ENCODE results near the gene RASA2. TPM values are rescaled to one million over a fixed set of nuclear protein-coding genes. Genes with fewer than 3 reads are reported as not detected.

RASA2 gene
- total and polyA plus RNA-seq, 2 experiments from 2014 or later = 6.3 to 18.0 TPM

DNA sequence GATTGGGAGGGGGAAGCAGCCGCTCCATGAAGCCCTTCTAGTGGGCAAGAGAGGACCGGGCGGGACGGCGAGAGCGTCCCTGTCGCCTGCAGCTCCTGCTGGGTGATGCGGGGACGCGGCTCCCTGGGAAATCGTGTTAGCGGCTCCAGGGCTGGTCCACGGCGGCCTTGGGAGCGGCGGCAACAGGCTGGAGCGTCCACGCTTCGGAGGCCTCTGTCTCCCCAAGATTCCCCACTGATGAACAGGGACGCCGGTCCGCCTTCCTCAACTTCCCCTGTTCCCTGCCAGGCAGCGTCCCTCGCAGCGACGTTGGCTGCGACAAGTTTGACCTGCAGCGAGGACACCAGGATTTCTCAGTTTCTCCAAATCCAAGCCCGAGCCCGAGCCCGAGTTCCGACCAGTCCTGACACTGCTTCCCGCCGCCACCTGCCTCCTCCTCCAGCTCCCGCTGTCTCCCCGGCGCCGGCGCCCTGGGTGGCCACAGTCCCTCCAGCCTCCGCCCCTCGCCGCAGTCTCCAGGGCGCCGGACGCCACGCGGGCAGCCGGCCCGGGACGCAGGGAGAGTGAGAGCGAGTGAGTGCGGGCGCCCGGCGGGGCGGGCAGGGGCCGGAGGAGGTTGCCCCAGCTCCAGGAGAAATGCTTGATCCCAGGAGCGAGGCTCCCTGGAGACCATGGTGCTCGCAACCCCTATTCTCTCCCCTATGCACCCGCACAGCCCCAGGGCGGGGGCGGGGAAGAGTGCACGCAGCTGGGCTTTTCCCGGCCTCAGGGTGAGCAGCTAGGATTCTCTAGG is 173.2 kb downstream of the RASA2 start:
- Histone ChIP-seq H3K4me3 (peak overlapping the region; percentile 37), H3K27me3 (no peaks in the 10 kb centered on the region), H3K9me3 (ENCODE audit: low read depth) (no peaks in the 10 kb centered on the region), H3K27ac (no peak overlapping the region), H3K4me1 (ENCODE audit: low read depth) (peaks cover 9% of the 10 kb centered on the region), H3K36me3 (no peaks in the 10 kb centered on the region)
- no peak for TF ChIP-seq CTCF (IDR thresholded peaks at IDR 0.05; ENCODE audit: low read depth, low read length)
- DNase-seq (ENCODE audit: low read depth in 1 of 2, low spot score in 1 of 2) = peak; percentile 60 to 83

- TF ChIP-seq CTCF (IDR thresholded peaks at IDR 0.05; ENCODE audit: low read depth, low read length) = no peak
Observed at GRCh38 chr3:141660614-141660947, 173.8 kb downstream of the RASA2 start.

DNA sequence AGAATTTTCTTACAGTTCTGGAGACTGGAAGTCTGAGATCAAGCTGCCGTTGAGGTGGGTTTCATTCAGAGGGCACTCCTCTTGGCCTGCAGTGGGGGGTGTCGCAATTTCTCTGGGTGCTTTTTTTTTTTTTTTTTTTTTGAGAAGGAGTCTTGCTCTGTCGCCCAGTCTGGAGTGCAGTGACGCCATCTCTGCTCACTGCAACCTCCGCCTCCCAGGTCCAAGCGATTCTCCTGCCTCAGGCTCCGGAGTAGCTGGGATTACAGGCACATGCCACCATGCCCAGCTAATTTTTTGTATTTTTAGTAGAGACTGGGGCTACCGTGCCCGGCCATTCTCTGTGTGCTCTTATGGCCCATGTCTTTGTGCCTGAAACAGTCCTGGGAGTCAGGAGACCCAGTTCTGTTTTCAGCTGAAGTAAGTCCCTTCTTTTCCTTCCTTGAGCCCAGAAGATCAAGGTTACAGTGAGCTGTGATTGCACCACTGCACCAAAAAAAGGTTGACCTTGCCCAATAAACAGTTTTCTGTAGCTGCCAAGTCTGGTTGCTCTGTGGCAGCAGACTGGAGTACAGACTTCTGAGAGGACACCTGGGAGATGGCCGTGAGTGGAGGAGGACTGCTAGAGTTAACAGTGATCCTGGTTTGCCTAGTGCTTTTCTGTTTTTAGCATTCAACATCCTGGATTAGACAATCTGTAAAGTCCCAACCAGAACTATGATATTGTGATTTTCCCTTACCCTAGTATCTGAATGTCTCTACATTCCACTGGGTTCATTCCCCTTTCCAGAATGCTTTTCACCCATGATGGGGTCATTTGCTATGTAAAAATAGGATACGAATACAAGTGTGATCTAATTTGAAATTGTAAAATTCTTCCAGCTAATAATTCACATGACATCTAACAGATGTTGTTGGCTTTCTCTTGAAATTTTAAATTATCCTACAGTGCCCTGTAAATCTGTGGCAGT is 174.7 kb downstream of the RASA2 start:
- no peak for TF ChIP-seq CTCF (IDR thresholded peaks at IDR 0.05; ENCODE audit: low read depth, low read length)
- no peaks in the 10 kb centered on the region for H3K9me3 ChIP-seq (ENCODE audit: low read depth)
- DNase-seq (ENCODE audit: low read depth in 1 of 2, low spot score in 1 of 2) = no peak
- no peaks in the 10 kb centered on the region for H3K36me3 ChIP-seq
- H3K27ac ChIP-seq = no peak overlapping the region
- no peak overlapping the region for H3K4me3 ChIP-seq
- H3K4me1 ChIP-seq (ENCODE audit: low read depth) = peaks cover 9% of the 10 kb centered on the region
- H3K27me3 ChIP-seq = no peaks in the 10 kb centered on the region

More at GRCh38 chr3:141660614-141660947, 173.8 kb downstream of the RASA2 start:
- no peaks in the 10 kb centered on the region for H3K9me3 ChIP-seq (ENCODE audit: low read depth)
- peak overlapping the region; percentile 37 for H3K4me3 ChIP-seq
- H3K4me1 ChIP-seq (ENCODE audit: low read depth) = peaks cover 9% of the 10 kb centered on the region
- H3K27ac ChIP-seq = no peak overlapping the region
- DNase-seq (ENCODE audit: low read depth in 1 of 2, low spot score in 1 of 2) = no peak
- no peaks in the 10 kb centered on the region for H3K27me3 ChIP-seq
- H3K36me3 ChIP-seq = no peaks in the 10 kb centered on the region

DNA sequence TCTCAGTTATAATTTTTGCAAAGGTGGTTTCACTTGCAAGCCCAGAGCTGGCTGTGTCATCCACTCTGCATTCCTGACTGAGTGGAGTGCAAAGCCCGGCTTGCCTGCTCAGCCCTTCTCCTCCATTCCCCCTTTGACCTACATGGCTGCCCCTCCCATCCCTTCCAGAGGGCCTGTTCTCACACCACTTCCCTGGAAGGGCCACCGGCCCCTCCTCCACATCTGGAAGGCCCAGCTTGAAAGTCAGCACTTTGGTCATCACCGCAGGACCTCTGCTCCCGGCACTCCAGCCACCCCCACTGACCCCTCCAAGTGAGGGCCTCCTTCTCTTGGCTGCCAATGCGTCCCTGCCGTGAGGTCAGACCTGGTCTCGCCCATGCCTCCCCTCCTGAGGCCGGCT is 177.2 kb downstream of the RASA2 start:
- Histone ChIP-seq H3K36me3 (no peaks in the 10 kb centered on the region), H3K4me3 (no peak overlapping the region), H3K27me3 (no peaks in the 10 kb centered on the region), H3K4me1 (ENCODE audit: low read depth) (peaks cover 9% of the 10 kb centered on the region), H3K27ac (peak overlapping the region; percentile 22), H3K9me3 (ENCODE audit: low read depth) (no peaks in the 10 kb centered on the region)
- DNase-seq (ENCODE audit: low read depth in 1 of 2, low spot score in 1 of 2) = peak; percentile 46 to 72
- no peak for TF ChIP-seq CTCF (IDR thresholded peaks at IDR 0.05; ENCODE audit: low read depth, low read length)

Other genes with a start within 250 kb of the RASA2 start
- 22.5 and 35.9 TPM in 2 replicates for gene ZBTB38, start 118.5 kb upstream of the RASA2 start, total RNA-seq
- gene ZBTB38, start 118.5 kb upstream of the RASA2 start, polyA plus RNA-seq = 12.9 and 20.1 TPM in 2 replicates

All from cardiac muscle cell (in vitro differentiated cells and primary cell).